GM12878 (cell line): ENCODE data around the gene WNK2. TPM values are rescaled to one million over a fixed set of nuclear protein-coding genes. Genes with fewer than 3 reads are reported as not detected.

Experiments
- ATAC-seq: fragments of 200-7000 bp; cut with Tn5 transposase; 3 replicates; pipeline ENCODE4 v1.9.1; 2020; ENCODE audit warnings: mild to moderate bottlenecking, moderate library complexity
- BruUV-seq: library from RNA; stranded (reverse); fragments of 400-500 nt; replicated peaks from 2 replicates; lab custom pipeline; 2021; lab: Mats Ljungman, UMichigan
- CTCF ChIA-PET: fragments of 300-600 bp; sonication (Branson Sonifier 250); formaldehyde crosslinking; extraction: SDS; loops from one replicate; lab custom pipeline; 2021; ENCODE audit warnings: inconsistent platforms; lab: Yijun Ruan, JAX
- POLR2A ChIA-PET: fragments of 350-600 bp; formaldehyde crosslinking; extraction: SDS; loops from one replicate; lab custom pipeline; 2021; ENCODE audit warnings: inconsistent platforms; lab: Charles Lee
- RAD21 ChIA-PET: fragments of 300-600 bp; sonication (Branson Sonifier 250); formaldehyde crosslinking; loops from one replicate; lab custom pipeline; 2023; ENCODE audit warnings: antibody characterized with exemption; ENCODE audit not compliant: unreplicated experiment; lab: Charles Lee
- SMC1A ChIA-PET: fragments of 300-600 bp; sonication (Branson Sonifier 250); formaldehyde crosslinking; loops from one replicate; lab custom pipeline; 2023; ENCODE audit not compliant: unreplicated experiment, uncharacterized antibody; lab: Charles Lee
- DNase-seq: peaks from one replicate; pipeline ENCODE4 v3.0.0-alpha.2; 2011; ENCODE audit warnings: low read depth, low spot score
- FAIRE-seq: peaks from 3 replicates; lab custom pipeline; 2011; peaks lifted over from hg19 to GRCh38; lab: Jason Lieb, UNC
- H2AFZ ChIP-seq: 2 replicates; pipeline ENCODE4 v1.6.0; 2011; ENCODE audit warnings: low read depth, low read length, control low read depth; ENCODE audit not compliant: control insufficient read depth
- H3K27ac ChIP-seq: 2 replicates; pipeline ENCODE4 v1.5.1; 2011; ENCODE audit warnings: control low read depth; ENCODE audit not compliant: control insufficient read depth, insufficient read depth
- H3K27me3 ChIP-seq, 2 experiments: replicated peaks in 1 of 2; 2 replicates each; pipeline versions ENCODE4 v1.6.0 to v1.6.1; 2011; ENCODE audit warnings: low read length in 1 of 2; ENCODE audit not compliant: control insufficient read depth in 2 of 2, insufficient read depth in 2 of 2
- H3K36me3 ChIP-seq, 2 experiments: 2 replicates each; pipeline ENCODE4 v1.5.1; 2011; ENCODE audit warnings: low read length in 1 of 2; ENCODE audit not compliant: control insufficient read depth in 2 of 2, insufficient read depth in 2 of 2
- H3K4me1 ChIP-seq: 2 replicates; pipeline ENCODE4 v1.6.1; 2011; ENCODE audit warnings: mild to moderate bottlenecking, low read length, moderate library complexity, mixed read lengths; ENCODE audit not compliant: control insufficient read depth, insufficient read depth
- H3K4me2 ChIP-seq: 2 replicates; pipeline ENCODE4 v1.6.0; 2011; ENCODE audit warnings: control low read depth; ENCODE audit not compliant: control insufficient read depth, insufficient read depth
- H3K4me3 ChIP-seq: fragments of 200-600 bp; sonication (generic); 2 replicates; pipeline ENCODE4 v1.5.1; 2016
- H3K79me2 ChIP-seq: 2 replicates; pipeline ENCODE4 v1.6.0; 2011; ENCODE audit warnings: low read length; ENCODE audit not compliant: control insufficient read depth, insufficient read depth
- H3K9ac ChIP-seq: 2 replicates; pipeline ENCODE4 v1.8.0; 2011; ENCODE audit warnings: low read length, control low read depth, mixed read lengths; ENCODE audit not compliant: control insufficient read depth, insufficient read depth
- H3K9me3 ChIP-seq: replicated peaks from 3 replicates; pipeline ENCODE4 v1.5.1; 2011; ENCODE audit warnings: mild to moderate bottlenecking, low read length; ENCODE audit not compliant: control insufficient read depth, insufficient read depth
- H4K20me1 ChIP-seq: 2 replicates; pipeline ENCODE4 v1.6.0; 2011; ENCODE audit not compliant: control insufficient read depth, insufficient read depth
- STAT3 ChIP-seq: IDR thresholded peaks from 2 replicates; pipeline ENCODE4 v1.6.1; 2011; ENCODE audit warnings: low read depth, low read length, improper control_type of control experiment
- TAF1 ChIP-seq: IDR thresholded peaks from 2 replicates; pipeline ENCODE4 v1.6.1; 2011; ENCODE audit warnings: mild to moderate bottlenecking, low read depth, low read length, borderline replicate concordance
- WRNIP1 ChIP-seq: IDR thresholded peaks from 2 replicates; pipeline ENCODE4 v1.6.1; 2011; ENCODE audit warnings: low read depth, low read length, improper control_type of control experiment, borderline replicate concordance
- ZNF217 ChIP-seq: fragments of 450-650 bp; IDR thresholded peaks from 2 replicates; pipeline ENCODE4 v1.6.1; 2017; ENCODE audit warnings: antibody characterized with exemption, mild to moderate bottlenecking
- ZZZ3 ChIP-seq: IDR thresholded peaks from 2 replicates; pipeline ENCODE4 v1.6.1; 2011; ENCODE audit warnings: low read depth; ENCODE audit not compliant: control insufficient read depth, insufficient read length
- WGBS: methylation state at CpG from one replicate; pipeline ENCODE4 v1.1.6; 2016; ENCODE audit warnings: low lambda C conversion rate; ENCODE audit not compliant: insufficient replicate concordance, insufficient coverage; ENCODE audit errors: missing lambda C conversion rate; 5-methylcytosine and 5-hydroxymethylcytosine counted together
- in situ Hi-C: fragments of 300-500 bp; cut with MboI; formaldehyde crosslinking; loops from 9 replicates; pipeline ENCODE4 v1.14.3; 2018; ENCODE audit warnings: mixed read lengths
- intact Hi-C: fragments of 100-400 bp; cut with micrococcal nuclease; formaldehyde crosslinking; loops from one replicate; pipeline ENCODE4 v1.14.2; 2022; ENCODE audit not compliant: unreplicated experiment
- polyA plus RNA-seq, 11 experiments: library from polyadenylated mRNA; depleted of rRNA in 4 of 11; unstranded in 6 of 11; stranded (reverse) in 5 of 11; fragments of >200 nt; fragmentation: Nextera tagmentation in 4 of 11; fragmentation: Illumina TruSeq in 1 of 11; extraction: Ambion mirVana in 4 of 11; extraction: Trizol in 1 of 11; gene quantifications; 1 replicate in 1 of 11; 2 replicates in 10 of 11; pipeline versions ENCODE4 v1.2.1 to v1.2.3, GENCODE V29; 2011 to 2016; ENCODE audit warnings: inconsistent platforms in 2 of 11, missing spikeins in 2 of 11, low read depth in 1 of 11
- total RNA-seq, 4 experiments: library from RNA; depleted of rRNA in 3 of 4; stranded (reverse); fragments of >200 nt in 3 of 4; fragmentation: Illumina TruSeq in 1 of 4; extraction: Trizol in 1 of 4; gene quantifications; 2 replicates each; pipeline versions ENCODE4 v1.2.1 to v1.2.3, GENCODE V29; 2013 to 2021
- TF ChIP-seq, protein P1 (sequence below): fragments of 150-350 bp; IDR thresholded peaks from 2 replicates; pipeline ENCODE4 v1.6.1; 2016; ENCODE audit warnings: low read depth, low read length
- TF ChIP-seq, protein P2 (sequence below): fragments of 450-650 bp; IDR thresholded peaks from 2 replicates; pipeline ENCODE4 v1.6.1; 2017; ENCODE audit warnings: antibody characterized with exemption, mild to moderate bottlenecking, moderate library complexity

The WNK2 gene
- total and polyA plus RNA-seq, 10 of the 15 experiments (the other 5 are each of a cell fraction or from before 2014, with no cell fraction given): 0.15 TPM; not detected in 9

DNA sequence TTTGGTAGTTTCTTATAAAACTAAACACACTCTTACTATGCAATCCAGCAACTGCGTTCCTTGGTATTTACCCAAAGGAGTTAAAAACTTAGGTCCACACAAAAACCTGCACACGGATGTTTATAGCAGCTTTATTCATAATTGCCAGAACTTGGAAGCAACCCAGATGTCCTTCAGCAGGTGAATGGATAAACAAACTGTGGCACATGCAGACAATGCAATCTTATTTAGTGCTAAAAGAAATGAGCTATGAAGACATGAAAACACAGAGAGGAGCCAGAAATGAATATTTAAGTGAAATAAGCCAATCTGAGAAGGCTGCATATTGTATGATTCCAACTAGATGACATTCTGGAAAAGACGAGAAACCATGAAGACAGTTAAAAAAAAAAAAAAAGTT, 10.7 kb downstream of the WNK2 start:
- CTCF ChIA-PET: interaction anchor here (0.8 to 1.1 kb wide), 2 partner anchors 41 to 108 kb away, joined by 3 to 4 read pairs; no protein-coding TSS in a partner anchor
- no peak overlapping the region for H2AFZ ChIP-seq

More for the DNA sequence above, 10.7 kb downstream of the WNK2 start:
- intact Hi-C loops: no loop called here
- no peaks in the 10 kb centered on the region; a peak in 1 of 4 replicates for H3K27me3 ChIP-seq
- no peak overlapping the region for H3K4me3 ChIP-seq
- H3K9ac ChIP-seq: no peak overlapping the region
- ChIA-PET SMC1A (interaction anchor here (0.6 to 1.2 kb wide), 2 partner anchors 13 to 165 kb away, joined by 4 read pairs; no protein-coding TSS in a partner anchor), RAD21 (interaction anchor here (0.9 kb wide), 1 partner anchor 288 kb away, joined by 3 read pairs; no protein-coding TSS in a partner anchor), POLR2A (no interaction called here)
- H3K4me2 ChIP-seq: no peak overlapping the region
- no TSS peak for BruUV-seq
- 22% methylated on average over 3 of the region's 3 CpGs for WGBS
- H3K9me3 ChIP-seq: no peaks in the 10 kb centered on the region
- H3K79me2 ChIP-seq: no peaks in the 10 kb centered on the region
- H3K36me3 ChIP-seq: no peaks in the 10 kb centered on the region
- ATAC-seq: no peak
- H3K27ac ChIP-seq: no peak overlapping the region
- H4K20me1 ChIP-seq: no peaks in the 10 kb centered on the region
- in situ Hi-C loops: no loop called here
- no peak for DNase-seq
- H3K4me1 ChIP-seq: no peaks in the 10 kb centered on the region
- TF ChIP-seq, protein P1, sequence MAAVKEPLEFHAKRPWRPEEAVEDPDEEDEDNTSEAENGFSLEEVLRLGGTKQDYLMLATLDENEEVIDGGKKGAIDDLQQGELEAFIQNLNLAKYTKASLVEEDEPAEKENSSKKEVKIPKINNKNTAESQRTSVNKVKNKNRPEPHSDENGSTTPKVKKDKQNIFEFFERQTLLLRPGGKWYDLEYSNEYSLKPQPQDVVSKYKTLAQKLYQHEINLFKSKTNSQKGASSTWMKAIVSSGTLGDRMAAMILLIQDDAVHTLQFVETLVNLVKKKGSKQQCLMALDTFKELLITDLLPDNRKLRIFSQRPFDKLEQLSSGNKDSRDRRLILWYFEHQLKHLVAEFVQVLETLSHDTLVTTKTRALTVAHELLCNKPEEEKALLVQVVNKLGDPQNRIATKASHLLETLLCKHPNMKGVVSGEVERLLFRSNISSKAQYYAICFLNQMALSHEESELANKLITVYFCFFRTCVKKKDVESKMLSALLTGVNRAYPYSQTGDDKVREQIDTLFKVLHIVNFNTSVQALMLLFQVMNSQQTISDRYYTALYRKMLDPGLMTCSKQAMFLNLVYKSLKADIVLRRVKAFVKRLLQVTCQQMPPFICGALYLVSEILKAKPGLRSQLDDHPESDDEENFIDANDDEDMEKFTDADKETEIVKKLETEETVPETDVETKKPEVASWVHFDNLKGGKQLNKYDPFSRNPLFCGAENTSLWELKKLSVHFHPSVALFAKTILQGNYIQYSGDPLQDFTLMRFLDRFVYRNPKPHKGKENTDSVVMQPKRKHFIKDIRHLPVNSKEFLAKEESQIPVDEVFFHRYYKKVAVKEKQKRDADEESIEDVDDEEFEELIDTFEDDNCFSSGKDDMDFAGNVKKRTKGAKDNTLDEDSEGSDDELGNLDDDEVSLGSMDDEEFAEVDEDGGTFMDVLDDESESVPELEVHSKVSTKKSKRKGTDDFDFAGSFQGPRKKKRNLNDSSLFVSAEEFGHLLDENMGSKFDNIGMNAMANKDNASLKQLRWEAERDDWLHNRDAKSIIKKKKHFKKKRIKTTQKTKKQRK: no peak
- TF ChIP-seq STAT3 (no peak), ZZZ3 (no peak), WRNIP1 (no peak), TAF1 (no peak), ZNF217 (no peak)
- TF ChIP-seq, protein P2, sequence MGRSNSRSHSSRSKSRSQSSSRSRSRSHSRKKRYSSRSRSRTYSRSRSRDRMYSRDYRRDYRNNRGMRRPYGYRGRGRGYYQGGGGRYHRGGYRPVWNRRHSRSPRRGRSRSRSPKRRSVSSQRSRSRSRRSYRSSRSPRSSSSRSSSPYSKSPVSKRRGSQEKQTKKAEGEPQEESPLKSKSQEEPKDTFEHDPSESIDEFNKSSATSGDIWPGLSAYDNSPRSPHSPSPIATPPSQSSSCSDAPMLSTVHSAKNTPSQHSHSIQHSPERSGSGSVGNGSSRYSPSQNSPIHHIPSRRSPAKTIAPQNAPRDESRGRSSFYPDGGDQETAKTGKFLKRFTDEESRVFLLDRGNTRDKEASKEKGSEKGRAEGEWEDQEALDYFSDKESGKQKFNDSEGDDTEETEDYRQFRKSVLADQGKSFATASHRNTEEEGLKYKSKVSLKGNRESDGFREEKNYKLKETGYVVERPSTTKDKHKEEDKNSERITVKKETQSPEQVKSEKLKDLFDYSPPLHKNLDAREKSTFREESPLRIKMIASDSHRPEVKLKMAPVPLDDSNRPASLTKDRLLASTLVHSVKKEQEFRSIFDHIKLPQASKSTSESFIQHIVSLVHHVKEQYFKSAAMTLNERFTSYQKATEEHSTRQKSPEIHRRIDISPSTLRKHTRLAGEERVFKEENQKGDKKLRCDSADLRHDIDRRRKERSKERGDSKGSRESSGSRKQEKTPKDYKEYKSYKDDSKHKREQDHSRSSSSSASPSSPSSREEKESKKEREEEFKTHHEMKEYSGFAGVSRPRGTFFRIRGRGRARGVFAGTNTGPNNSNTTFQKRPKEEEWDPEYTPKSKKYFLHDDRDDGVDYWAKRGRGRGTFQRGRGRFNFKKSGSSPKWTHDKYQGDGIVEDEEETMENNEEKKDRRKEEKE: no peak
- no peak for FAIRE-seq
